ENCODE measurements around the gene ASIC4.

ASIC4 gene

DNA sequence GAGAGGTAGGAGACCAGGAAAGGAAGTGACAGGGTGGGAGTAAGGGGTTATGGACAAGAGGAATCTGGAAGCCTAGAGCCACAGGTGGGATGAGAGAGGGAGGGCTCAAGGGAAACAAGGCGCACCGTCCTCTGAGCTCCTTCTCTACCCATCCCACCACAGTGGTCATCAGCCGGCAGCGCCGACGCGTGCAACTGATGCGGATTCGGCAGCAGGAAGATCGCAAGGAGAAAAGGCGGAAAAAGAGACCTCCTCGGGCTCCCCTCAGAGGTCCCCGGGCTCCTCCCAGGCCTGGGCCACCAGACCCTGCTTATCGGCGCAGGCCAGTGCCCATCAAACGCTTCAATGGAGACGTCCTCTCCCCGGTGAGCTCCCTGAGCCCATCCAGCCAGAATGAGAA, 34.7 kb downstream of the ASIC4 start:
- DNase-seq (ENCODE audit: low read depth in 2 of 2, low spot score in 1 of 2) = no peak

DNA sequence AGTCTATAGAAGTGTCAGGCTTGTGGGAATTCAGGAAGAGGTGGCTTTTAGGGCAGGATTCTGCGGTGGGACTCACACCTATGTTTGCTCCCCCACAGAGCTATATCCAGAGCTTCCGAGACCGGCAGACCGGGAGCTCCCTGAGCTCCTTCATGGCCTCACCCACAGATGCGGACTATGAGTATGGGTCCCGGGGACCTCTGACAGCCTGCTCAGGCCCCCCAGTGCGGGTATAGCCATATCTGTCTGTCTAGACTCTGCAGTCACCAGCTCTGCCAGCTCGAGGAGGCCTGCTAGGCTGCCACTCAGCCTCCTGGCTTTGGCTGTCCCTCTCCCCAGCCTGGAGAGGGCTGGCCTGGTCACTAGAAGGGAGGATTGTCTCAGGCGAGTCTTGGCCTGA, 35.3 kb downstream of the ASIC4 start:
- DNase-seq (ENCODE audit: low read depth in 2 of 2, low spot score in 1 of 2) = no peak

GRCh38 chr2:219551441-219552381, 37.4 kb downstream of the ASIC4 start:
- DNase-seq (ENCODE audit: low read depth in 2 of 2, low spot score in 1 of 2) = no peak

DNA sequence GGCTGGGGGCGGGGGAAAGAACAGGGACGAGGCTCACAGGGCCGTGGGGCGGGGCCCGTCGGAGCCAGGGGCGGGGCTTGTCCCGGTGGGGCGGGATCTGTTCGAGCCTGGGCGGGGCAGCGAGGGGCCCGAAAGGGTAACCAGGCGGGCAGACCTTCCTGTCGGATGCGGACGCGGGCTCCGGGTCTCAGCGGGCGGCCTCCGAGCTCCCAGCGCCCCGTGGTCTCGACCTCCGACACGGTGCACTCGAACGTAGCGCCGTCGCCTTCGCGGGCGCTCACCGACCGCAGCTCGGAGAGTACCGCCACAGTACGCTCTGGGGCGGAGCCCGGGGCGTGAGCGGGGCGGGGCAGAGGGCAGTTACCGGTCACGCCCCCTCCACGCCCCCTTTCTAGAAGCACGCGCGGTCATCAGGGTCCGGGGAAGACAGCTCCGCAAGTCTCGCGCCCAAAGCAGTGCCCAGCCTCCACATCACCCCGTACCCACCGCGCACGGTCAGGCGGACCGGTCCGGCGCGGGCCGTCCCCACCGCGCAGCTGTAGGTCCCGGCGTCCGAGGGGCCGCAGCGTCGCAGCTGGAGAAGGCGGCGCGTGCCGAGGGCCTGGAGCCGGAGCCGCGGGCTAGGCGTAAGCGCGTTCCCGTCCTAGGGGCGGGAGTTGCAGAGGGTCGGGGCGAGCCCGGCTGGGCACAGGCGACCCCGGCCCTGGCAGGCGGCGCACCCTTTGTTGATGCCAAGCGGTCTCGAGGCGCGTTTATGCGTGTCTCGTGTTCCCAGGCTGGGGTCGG, 38.3 kb downstream of the ASIC4 start:
- peak; percentile 54 to 63 for DNase-seq (ENCODE audit: low read depth in 2 of 2, low spot score in 1 of 2)

DNA sequence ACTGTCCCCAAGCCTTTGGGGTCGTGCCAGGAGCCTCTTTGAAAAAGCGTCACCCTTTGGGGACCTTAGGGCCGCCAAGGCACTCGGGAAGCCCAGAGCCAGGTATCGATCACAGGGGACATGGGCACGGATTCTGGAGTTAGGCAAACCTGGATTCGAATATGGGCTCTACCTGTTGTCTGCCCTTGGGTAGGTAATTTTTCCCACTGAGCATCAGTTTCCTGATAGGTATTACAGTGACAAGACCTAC, 38.8 kb downstream of the ASIC4 start:
- no peak for DNase-seq (ENCODE audit: low read depth in 2 of 2, low spot score in 1 of 2)

GRCh38 chr2:219553463-219553963, 39.2 kb downstream of the ASIC4 start:
- DNase-seq (ENCODE audit: low read depth in 2 of 2, low spot score in 1 of 2) = no peak

GRCh38 chr2:219554350-219554749, 40.1 kb downstream of the ASIC4 start:
- DNase-seq (ENCODE audit: low read depth in 2 of 2, low spot score in 1 of 2) = no peak

GRCh38 chr2:219555956-219556355, 41.7 kb downstream of the ASIC4 start:
- DNase-seq (ENCODE audit: low read depth in 2 of 2, low spot score in 1 of 2) = no peak

- no peak for DNase-seq (ENCODE audit: low read depth in 2 of 2, low spot score in 1 of 2)
Observed at GRCh38 chr2:219556413-219556812, 42.1 kb downstream of the ASIC4 start.

DNA sequence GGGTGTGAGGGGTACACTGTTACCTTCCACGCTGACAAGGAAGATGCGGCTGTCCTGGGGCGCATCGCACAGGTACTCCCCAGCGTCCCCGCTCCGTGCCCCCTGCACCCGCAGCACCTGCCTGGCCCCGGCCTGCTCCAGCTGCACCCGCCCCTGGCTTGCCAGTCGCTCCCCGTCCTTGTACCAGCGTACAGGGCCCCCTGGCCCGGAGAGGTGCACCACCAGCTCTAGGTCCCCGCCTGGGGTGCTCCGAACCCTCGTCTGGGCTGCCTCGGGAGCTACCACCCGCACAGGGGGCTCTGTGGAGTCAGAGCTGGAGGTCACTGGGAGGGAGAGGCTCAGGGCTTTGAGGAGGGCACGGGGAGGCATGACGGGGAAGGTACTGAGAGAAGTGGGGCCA, 43.0 kb downstream of the ASIC4 start:
- DNase-seq (ENCODE audit: low read depth in 2 of 2, low spot score in 1 of 2) = no peak

DNA sequence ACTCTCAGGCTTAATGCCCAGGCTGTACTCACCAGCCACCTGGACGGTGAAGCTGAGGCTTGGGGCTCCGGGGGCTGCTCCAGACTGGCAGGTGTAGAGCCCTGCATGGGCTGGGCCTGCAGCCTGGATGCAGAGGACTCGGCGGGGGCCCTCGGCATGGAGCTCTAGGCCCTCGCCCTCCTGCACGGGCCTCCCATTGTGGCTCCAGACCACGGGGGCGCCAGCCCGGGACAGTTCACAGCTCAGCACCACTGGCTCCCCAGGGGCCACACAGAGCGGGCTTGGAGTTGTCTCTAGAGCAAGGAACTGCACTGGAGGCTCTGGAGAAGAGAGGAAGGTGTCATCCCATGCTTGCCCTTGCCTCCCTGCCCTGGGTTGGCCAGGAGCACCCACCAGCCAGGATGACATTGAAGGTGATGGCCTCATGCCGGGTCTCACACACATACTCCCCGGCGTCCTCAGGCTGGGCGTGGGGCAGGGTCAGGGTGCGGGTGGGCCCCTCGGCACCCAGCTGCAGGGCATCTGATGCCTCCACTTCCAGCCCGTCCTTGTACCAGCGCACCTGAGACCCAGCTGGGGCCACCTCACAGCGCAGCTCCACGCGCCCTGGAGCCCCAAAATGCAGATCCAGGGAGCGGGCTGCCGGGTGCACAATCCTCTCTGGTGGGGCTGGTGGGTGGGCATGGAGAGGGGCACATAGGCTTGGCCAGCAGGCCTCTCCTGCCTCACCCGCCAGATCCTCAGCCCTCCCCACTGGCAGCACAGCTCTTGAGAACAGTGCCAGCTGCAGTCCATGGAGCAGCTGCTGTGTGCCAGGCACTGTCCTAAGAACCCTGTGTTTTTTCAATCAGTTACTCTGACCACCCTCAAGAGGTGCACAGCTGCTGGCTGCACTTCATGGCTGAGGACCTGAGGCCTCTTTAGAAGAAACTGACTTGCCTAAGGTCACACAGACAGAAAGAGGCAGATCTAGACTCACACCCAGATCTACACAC, 43.8 kb downstream of the ASIC4 start:
- no peak for DNase-seq (ENCODE audit: low read depth in 2 of 2, low spot score in 1 of 2)

DNA sequence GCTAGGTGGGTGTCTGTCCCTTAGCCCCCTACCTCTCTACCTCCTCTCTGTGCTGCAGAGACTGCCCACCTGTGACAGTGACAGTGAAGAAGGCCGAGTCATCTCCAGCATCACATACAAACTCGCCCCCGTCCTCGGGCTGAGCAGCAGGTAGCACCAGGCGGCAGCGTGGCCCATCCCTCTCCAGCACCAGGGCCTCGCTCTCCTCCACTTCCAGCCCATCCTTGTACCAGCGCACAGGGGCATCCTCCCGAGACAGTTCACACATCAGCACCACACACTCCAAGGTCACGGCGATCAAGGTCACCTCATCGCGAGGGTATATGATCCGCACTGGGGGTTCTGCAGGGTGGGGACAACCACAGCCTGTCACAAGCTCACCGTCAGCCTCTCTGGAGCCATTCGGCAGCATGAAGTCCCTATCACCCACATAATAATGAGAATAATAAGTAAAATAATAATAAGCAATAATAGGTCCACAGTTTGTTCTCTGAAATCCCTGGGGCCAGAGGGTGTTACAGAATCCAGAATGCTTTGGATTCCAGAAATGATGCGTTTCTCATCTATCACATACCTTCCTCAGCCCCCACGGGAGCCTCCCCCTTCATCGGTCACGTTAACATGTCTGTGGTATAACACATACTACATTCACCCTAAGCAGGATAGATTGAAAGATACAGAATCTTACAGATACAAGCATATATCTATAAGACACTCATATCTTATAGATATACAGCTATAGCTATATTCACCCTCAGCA, 45.1 kb downstream of the ASIC4 start:
- DNase-seq (ENCODE audit: low read depth in 2 of 2, low spot score in 1 of 2) = no peak

DNA sequence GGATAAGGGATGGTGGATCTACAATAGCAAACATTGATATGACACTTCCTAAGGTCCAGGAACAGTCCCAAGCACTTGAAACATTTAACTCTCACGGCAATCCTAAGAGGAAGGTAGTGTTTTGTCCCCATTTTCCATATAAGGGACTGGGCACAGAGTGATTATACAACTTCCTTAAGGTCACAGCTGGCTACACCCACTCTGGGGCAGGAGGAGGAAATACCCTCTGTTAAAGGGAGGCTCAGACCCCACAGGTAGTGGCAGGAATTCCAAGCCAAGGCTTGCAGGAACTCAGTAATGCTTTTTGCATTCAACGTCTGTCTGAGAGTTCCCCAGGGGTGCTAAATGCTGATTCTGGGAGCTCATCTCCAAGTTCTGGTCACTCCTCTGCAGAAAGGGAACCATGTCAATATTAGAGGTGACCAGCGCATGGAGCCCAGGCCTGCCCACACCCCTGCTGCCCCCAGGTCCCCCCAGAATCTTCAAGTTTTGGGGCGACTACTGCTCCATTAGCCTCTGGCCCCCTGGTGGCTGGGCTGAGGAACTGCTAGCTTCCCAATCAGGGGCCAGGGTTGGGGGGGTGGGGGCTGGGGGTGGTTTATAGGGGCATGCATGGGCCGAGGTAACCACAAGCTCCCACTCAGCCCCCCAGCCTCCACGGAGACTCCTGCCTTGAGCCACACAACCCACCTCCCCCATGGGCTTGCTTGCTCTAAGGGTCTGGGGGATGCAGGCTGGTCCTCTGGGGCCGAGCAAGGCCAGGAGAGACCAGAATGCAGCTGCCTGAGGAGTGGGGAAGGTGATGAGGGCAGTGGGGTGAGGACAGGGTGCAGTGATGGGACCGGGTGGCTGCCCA, 46.0 kb downstream of the ASIC4 start:
- no peak for DNase-seq (ENCODE audit: low read depth in 2 of 2, low spot score in 1 of 2)

DNA sequence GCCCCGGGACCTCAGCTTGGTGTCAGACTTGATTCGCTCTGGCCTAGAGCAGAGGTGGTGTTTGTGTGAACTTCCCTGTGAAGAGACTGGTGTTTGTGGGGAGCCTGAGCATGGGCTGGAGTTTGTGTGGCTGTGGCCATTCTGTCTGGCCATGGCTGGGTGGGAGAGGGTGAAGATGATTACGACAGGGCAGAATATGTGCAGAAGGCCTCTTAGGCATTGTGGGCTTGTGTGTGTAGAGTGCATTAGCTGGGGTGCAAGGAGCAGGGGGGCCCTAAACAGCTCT, 46.6 kb downstream of the ASIC4 start:
- no peak for DNase-seq (ENCODE audit: low read depth in 2 of 2, low spot score in 1 of 2)

DNA sequence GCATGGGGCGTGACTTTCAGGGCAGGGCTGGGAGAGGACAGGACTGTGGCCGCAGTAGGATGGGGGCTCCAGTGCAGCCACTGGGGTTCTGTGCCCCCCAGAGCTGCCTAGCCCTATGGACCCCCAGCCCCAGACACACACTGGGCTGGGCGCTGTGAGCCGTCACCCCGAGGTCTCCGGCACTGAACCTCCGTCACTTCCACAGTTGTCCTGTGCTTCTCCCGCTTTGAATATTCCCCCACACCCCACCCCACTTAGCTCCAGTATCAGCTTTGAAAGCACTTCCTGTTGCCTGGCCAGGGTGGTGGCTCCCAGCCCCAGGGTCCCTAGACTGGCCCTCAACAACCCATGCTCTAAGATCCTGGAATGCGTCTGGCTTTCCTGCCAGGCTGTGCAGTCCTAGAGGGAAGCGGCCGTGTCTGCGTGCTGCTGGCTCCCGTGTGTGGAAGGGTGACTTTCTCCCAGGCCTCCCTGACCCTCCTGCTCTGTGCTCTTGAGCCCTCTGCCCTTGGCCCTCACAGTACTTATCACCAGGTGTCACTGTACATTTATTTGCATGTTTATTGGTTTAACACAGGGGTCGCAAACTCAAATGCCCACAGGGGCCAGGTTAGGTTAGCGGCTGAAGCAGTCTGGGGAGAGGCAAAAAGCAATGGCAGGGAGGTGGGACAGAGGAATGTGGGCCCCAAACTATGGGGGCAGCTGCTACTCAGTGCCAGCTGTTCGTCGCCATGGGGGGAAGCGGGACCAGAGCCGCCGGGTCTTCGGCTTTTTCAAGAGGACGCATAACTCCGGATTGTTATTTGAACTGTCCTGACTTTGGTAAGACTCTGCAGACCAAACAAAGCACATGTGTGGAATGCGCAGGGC, 47.1 kb downstream of the ASIC4 start:
- DNase-seq (ENCODE audit: low read depth in 2 of 2, low spot score in 1 of 2) = no peak

DNA sequence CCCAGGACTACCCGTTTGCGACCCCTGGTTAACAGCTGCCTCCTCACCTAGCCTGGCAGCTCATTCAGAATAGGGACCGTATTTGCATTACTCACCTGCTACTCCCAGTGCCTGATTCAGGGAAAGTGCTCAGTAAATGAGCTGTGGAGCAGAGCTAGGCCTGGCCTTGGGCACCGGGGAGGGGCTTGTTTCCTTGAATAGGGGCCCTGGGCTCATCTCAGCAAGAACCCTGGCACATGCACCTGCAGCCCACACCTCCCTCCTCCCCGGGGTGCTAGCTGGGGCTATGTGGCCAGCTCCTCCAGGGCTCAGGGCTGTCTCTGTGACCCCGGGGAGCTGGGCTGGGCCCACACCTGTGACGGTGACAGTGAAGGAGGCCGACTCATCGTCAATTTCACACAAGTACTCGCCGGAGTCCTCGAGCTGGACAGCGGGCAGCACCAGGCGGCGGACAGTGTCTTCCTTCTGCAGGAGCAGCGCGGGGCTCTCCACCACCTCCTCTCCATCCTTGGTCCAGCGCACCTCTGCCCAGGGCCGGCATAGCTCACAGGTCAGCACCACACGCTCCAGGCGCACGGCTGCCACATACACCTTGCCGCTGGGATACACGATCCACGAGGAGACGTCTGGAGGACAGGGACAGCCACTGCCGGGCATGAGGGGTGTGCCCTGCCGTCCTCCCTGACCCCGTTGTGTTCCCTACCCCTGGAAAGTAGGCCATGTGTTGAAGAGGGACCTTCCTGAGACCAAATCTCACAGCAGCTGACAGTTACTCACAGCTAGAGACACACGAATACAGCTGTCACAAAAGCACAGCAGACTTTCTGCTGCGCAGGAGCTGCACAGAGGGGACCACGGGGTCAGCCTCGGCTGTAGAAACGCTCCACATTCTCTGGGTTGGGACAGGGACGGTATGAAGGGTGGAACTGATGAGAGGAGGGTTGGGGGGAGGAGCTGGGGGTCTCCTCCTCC, 48.1 kb downstream of the ASIC4 start:
- DNase-seq (ENCODE audit: low read depth in 2 of 2, low spot score in 1 of 2) = no peak

DNA sequence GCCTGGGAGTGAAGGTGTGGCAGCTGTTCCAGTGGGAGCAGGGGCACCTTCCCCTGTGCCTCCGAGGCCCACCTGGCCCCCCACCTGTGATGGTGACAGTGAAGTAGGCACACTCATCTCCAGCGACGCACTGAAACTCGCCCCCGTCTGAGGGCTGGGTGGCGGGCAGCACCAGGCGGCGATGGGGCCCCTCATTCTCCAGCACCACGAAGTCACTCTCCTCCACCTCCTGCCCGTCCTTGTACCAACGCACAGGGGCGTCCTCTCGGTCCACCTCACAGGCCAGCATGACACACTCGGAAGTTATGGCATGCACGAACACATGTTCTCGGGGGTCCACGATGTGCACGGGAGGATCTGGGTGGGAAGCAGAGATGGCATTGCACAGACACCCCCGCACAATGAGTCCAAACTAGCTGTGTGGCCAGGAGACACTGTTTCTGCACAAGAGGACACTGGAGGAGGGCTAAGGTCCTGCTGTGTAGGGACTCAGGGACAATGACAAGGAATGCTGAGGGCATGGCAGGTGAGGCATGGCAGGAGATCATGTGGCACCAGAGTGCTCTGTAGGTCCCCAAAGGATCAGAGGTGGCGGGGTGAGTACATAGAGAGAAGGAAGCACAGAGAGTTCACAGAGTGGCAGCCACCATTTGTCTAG, 49.1 kb downstream of the ASIC4 start:
- no peak for DNase-seq (ENCODE audit: low read depth in 2 of 2, low spot score in 1 of 2)
